ENCODE measurements around the gene WLS. TPM values are rescaled to one million over a fixed set of nuclear protein-coding genes. Genes with fewer than 3 reads are reported as not detected.

The WLS gene
- total and polyA plus RNA-seq, 2 donors (not counting 1 experiment from before 2014, with no cell fraction given), result 0.49 TPM; not detected in 1

DNA sequence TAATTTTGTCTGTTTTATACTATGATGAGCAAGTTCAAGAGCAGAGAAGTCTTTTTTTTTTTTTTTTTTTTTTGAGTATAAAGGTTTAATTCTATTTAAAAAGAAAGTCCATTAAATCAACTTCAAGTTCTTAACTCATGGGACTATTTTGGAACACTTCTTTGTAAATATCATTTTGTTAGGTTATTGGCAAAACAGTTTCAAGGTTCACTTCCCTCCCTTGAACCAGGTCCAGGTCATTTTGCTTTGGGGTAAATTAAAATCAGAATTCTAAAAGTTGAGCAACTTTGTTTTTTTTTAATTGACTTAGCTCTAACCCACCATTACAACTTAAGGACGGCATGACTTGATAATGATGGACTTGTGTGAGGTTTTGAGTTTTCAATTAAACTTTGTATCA, 72.3 kb downstream of the WLS start:
- Histone ChIP-seq H3K27ac (ENCODE audit: low read length in 2 of 2) (no peak overlapping the region), H3K4me1 (ENCODE audit: control insufficient read depth in 2 of 2, insufficient read depth in 2 of 2, low read length in 2 of 2) (peaks cover 0 to 3% of the 10 kb centered on the region in 2 donors), H3K9me3 (ENCODE audit: control extremely low read depth in 1 of 3, control insufficient read depth in 2 of 3, insufficient read depth in 1 of 3, low read length in 2 of 3) (no peaks in the 10 kb centered on the region), H3K4me3 (ENCODE audit: control extremely low read depth in 1 of 5, extremely low read depth in 1 of 5, insufficient read depth in 1 of 5, low read depth in 2 of 5, low read length in 4 of 5) (no peak overlapping the region), H3K4me2 (replicated peaks; ENCODE audit: low read depth, low read length, poor library complexity, severe bottlenecking) (no peak overlapping the region), H3K9ac (ENCODE audit: low read length) (no peak overlapping the region), H4K20me1 (ENCODE audit: control insufficient read depth, insufficient read depth, low read length, poor library complexity, severe bottlenecking) (no peaks in the 10 kb centered on the region), H3K27me3 (replicated peaks in 1 of 4; ENCODE audit: control extremely low read depth in 1 of 4, control insufficient read depth in 3 of 4, insufficient read depth in 4 of 4, low read length in 3 of 4) (no peaks in the 10 kb centered on the region), H2AFZ (ENCODE audit: insufficient read depth, low read depth, low read length, poor library complexity, severe bottlenecking) (no peak overlapping the region), H3K79me2 (ENCODE audit: control insufficient read depth, insufficient read depth, low read length) (no peaks in the 10 kb centered on the region), H3K36me3 (replicated peaks in 1 of 2; ENCODE audit: control extremely low read depth in 1 of 2, control insufficient read depth in 1 of 2, extremely low read depth in 1 of 2, insufficient read depth in 2 of 2, low read length in 1 of 2) (no peaks in the 10 kb centered on the region)
- no CpG with 5 or more reads among the region's 1 CpG for WGBS (ENCODE audit: insufficient coverage)
- no peak for ATAC-seq (ENCODE audit: low read depth)
- H3K27ac Mint-ChIP-seq, result no peak overlapping the region
- TF ChIP-seq EZH2 (IDR thresholded peaks at IDR 0.05; ENCODE audit: borderline replicate concordance, insufficient read depth, low read depth, low read length, poor library complexity, severe bottlenecking), result no peak
- TF ChIP-seq, protein P1, sequence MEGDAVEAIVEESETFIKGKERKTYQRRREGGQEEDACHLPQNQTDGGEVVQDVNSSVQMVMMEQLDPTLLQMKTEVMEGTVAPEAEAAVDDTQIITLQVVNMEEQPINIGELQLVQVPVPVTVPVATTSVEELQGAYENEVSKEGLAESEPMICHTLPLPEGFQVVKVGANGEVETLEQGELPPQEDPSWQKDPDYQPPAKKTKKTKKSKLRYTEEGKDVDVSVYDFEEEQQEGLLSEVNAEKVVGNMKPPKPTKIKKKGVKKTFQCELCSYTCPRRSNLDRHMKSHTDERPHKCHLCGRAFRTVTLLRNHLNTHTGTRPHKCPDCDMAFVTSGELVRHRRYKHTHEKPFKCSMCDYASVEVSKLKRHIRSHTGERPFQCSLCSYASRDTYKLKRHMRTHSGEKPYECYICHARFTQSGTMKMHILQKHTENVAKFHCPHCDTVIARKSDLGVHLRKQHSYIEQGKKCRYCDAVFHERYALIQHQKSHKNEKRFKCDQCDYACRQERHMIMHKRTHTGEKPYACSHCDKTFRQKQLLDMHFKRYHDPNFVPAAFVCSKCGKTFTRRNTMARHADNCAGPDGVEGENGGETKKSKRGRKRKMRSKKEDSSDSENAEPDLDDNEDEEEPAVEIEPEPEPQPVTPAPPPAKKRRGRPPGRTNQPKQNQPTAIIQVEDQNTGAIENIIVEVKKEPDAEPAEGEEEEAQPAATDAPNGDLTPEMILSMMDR (IDR thresholded peaks at IDR 0.05), result no peak
- no peaks in the 10 kb centered on the region for H3K9me3 Mint-ChIP-seq (ENCODE audit: insufficient read depth)
- POLR2A ChIA-PET, result no interaction called here
- DNase-seq, result no peak
- intact Hi-C loops (cut with micrococcal nuclease), result no loop called here
- CTCF ChIA-PET, result no interaction called here
- H3K27me3 Mint-ChIP-seq, result peaks cover 7% of the 10 kb centered on the region
- H3K4me3 Mint-ChIP-seq, result no peak overlapping the region
- H3K4me1 Mint-ChIP-seq, result peaks cover 18% of the 10 kb centered on the region

DNA sequence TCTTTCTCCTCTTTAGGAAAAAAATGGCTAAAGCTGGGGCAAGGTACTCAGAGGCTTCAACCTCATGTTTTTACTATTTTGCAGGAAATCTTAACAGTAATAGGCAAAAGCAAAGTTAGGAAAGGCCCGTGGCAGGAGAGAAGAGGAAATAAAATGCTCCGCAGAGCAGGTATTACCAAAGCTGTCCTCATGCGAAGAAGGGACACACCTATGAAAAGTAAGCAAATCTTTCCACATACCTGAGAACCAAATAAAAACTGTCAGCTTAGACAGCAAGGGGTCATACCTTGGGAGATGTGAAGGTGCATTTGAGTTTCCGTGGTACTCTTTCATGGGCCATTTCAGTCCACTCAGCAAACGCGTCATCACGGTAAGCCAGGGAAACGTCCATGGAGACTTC, 73.5 kb downstream of the WLS start:
- no peaks in the 10 kb centered on the region for H3K36me3 ChIP-seq (replicated peaks in 1 of 2; ENCODE audit: control extremely low read depth in 1 of 2, control insufficient read depth in 1 of 2, extremely low read depth in 1 of 2, insufficient read depth in 2 of 2, low read length in 1 of 2)

More for the DNA sequence above, 73.5 kb downstream of the WLS start:
- no peak overlapping the region for H3K27ac ChIP-seq (ENCODE audit: low read length in 2 of 2)
- H2AFZ ChIP-seq (ENCODE audit: insufficient read depth, low read depth, low read length, poor library complexity, severe bottlenecking), result no peak overlapping the region
- no peaks in the 10 kb centered on the region for H4K20me1 ChIP-seq (ENCODE audit: control insufficient read depth, insufficient read depth, low read length, poor library complexity, severe bottlenecking)
- peaks cover 0 to 3% of the 10 kb centered on the region in 2 donors for H3K4me1 ChIP-seq (ENCODE audit: control insufficient read depth in 2 of 2, insufficient read depth in 2 of 2, low read length in 2 of 2)
- Mint-ChIP-seq H3K27ac (no peak overlapping the region), H3K9me3 (ENCODE audit: insufficient read depth) (no peaks in the 10 kb centered on the region), H3K4me1 (peaks cover 18% of the 10 kb centered on the region), H3K27me3 (peaks cover 10% of the 10 kb centered on the region), H3K4me3 (no peak overlapping the region)
- DNase-seq, result no peak
- CTCF ChIA-PET, result interaction anchor here (1.0 to 1.2 kb wide), 2 partner anchors 21 to 37 kb away, joined by 3 read pairs; no protein-coding TSS in a partner anchor
- no peaks in the 10 kb centered on the region for H3K79me2 ChIP-seq (ENCODE audit: control insufficient read depth, insufficient read depth, low read length)
- no peak overlapping the region for H3K4me3 ChIP-seq (ENCODE audit: control extremely low read depth in 1 of 5, extremely low read depth in 1 of 5, insufficient read depth in 1 of 5, low read depth in 2 of 5, low read length in 4 of 5)
- no peak overlapping the region for H3K9ac ChIP-seq (ENCODE audit: low read length)
- ATAC-seq (ENCODE audit: low read depth), result no peak
- no peaks in the 10 kb centered on the region for H3K9me3 ChIP-seq (ENCODE audit: control extremely low read depth in 1 of 3, control insufficient read depth in 2 of 3, insufficient read depth in 1 of 3, low read length in 2 of 3)
- H3K4me2 ChIP-seq (replicated peaks; ENCODE audit: low read depth, low read length, poor library complexity, severe bottlenecking), result no peak overlapping the region
- 73% methylated on average over 3 of the region's 8 CpGs for WGBS (ENCODE audit: insufficient coverage)
- H3K27me3 ChIP-seq (replicated peaks in 1 of 4; ENCODE audit: control extremely low read depth in 1 of 4, control insufficient read depth in 3 of 4, insufficient read depth in 4 of 4, low read length in 3 of 4), result no peaks in the 10 kb centered on the region
- intact Hi-C loops (cut with micrococcal nuclease), result no loop called here
- TF ChIP-seq, protein P1 (IDR thresholded peaks at IDR 0.05), result no peak
- no peak for TF ChIP-seq EZH2 (IDR thresholded peaks at IDR 0.05; ENCODE audit: borderline replicate concordance, insufficient read depth, low read depth, low read length, poor library complexity, severe bottlenecking)
- POLR2A ChIA-PET, result no interaction called here

All from B cell (primary cell).